CD4-positive, alpha-beta T cell treated with Interleukin-1 beta for 1 hour (primary cell): ENCODE data around the gene CABCOCO1.
"Not testable (repeated sequence)": the region's sequence is repeated elsewhere in the genome, so short reads cannot be mapped to it uniquely, and the experiment has no call there.

Experiments used
- DNase-seq, 2 donors: peaks; one replicate each; pipeline ENCODE4 v3.0.0-alpha.2; 2020 to 2022

Gene CABCOCO1

DNA sequence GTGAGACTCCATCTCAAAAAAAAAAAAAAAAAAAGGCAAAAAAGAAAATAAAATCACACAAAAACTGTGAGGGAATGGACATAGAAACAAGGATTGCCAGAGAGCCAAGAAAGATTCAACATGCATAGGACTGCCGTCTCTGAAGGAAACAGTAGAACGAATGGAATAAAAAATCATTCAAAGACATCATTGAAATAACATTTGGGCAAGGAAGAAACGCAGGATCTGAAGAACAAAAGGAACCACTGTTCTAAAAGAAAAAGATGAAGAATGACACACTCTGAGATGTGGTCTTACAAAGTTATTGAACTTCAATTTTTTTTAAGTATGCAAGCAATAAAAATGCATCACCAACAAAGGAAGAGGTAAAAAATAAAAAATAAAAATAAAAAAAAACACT lies 57.2 kb downstream of the CABCOCO1 start:
- DNase-seq = no peak

DNA sequence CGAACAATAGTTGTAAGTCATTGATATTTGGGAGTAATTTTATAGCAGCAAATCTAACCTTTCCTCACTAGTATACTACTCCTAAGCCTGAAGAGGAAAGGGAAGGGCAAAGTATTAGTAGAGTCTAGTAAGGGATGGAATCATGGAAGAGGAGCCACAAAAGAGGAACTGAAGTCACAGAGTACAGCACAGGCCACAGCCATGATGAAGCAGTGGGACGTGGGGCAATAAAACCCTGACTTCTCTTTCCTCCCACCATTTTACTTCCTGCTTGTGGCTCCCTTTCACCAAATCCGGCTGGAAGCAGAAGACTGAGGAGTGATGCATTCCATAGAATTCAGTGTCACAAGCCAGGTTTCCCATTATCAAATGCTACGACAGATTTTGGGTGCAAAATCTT lies 58.7 kb downstream of the CABCOCO1 start:
- DNase-seq = no peak

DNA sequence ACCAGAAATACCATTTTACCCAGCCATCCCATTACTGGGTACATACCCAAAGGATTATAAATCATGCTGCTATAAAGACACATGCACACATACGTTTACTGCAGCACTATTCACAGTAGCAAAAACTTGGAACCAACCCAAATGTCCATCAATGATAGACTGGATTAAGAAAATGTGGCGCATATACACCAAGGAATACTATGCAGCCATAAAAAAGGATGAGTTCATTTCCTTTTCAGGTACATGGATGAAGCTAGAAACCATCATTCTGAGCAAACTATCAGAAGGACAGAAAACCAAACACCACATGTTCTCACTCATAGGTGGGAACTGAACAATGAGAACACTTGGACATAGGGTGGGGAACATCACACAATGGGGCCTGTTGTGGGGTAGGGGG lies 62.5 kb downstream of the CABCOCO1 start:
- DNase-seq = not testable (repeated sequence)

DNA sequence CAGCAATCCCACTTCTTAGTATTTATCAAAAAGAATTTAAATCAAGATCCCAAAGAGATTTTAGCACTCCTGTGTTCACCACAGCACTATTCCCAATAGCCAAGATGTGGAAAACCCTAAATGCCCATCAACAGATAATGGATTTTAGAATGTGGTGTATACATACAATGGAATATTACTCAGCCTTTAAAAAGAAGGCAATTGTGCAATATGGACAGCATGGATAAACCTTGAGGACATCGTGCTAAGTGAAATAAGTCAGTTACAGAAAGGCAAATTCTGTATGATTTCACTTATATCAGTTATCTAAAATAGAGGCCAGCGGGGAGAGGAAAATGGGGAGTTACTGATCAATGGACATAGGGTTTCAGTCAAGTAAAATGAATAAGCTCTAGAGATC lies 66.9 kb downstream of the CABCOCO1 start:
- DNase-seq = no peak

DNA sequence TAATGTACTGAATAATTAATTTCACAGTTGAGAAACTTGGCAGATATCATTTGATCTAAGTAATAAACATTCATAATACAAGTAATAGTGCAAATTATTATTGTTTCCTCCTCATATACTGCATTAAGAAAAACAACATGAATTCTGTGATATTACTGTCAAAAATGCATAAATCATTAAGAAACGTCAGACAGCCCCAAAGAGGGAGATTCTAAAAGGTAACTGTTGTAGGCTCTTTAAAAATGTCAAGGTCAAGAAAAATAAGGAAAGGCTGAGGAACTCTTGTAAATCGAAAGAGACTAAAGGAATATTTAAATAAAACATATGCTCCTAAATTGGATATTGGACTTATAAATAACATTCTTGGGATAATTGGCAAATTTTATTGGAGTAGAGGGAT lies 67.9 kb downstream of the CABCOCO1 start:
- no peak for DNase-seq

DNA sequence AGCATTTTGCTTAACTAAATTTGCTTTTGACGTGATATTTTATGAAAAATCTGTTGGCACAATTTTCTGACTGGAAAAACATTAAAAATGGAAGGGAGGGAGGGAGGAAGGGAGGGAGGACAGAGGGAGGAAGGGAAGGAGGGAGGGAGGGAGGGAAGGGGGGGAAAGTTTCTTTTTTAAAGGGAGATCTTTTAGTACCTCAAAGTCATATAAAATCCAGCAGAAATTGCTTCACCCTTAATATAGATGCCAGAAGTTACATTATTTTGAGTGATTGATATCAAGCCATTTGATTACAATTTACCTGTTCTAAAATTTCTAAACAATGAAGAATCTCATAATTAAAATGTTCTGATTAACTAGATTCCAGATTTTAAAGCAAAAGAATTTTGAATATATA lies 68.9 kb downstream of the CABCOCO1 start:
- DNase-seq = no peak

DNA sequence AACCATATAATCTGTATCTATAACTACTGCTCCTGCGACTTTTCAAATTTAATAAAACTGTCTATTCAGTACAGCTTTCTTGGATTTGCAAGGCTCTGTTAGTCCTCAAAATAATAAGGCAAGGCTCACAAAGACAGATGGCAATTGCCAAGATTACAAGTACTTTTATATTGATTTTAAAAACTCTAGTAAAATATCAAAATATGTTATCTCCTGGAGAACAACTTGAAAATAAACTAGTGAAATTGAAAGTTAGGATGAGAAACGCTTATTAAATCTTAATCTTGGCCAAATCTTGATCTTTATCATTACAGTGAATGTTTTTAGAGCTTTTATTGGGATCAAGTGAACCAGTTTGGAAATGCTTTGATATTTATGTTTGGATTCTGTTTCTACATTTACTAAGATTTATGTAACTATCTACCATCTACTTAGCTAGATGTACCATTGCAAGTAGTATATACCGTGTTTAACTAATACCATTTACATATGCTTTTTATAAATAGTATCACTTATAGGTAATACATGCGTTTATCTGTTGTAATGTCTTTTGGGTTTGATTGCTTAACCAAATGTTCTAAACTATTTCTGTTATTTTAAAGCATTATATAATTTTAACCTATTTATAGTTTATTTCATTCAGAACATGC lies 70.0 kb downstream of the CABCOCO1 start:
- DNase-seq = no peak

DNA sequence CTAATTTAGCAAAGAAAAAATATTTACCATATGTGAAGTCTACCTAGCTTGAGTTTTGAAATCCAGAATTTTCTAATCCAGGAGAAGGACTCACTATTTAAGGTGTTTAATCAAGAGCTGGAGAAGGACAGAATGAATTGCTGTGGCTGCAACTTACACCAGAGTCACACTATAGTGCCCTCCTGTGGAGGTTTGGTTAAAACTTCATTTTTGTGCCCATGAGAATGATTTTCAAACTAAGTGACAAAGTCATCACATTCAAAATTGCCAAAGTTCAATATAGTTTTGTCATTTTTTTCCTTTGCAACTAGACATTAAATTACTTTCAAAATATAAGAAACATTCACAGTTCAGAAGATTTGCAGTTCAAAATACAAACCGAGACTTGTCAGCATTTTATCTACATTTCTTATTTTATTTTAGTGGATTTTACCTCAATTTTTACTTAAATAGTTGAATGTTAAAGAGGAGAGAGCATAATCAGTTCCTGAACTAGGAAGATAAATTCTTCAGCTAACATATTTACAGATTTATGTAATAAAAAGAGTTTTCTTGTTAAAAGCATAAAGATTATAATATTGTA lies 70.7 kb downstream of the CABCOCO1 start:
- DNase-seq = peak in 1 of 2 donors; percentile 24

DNA sequence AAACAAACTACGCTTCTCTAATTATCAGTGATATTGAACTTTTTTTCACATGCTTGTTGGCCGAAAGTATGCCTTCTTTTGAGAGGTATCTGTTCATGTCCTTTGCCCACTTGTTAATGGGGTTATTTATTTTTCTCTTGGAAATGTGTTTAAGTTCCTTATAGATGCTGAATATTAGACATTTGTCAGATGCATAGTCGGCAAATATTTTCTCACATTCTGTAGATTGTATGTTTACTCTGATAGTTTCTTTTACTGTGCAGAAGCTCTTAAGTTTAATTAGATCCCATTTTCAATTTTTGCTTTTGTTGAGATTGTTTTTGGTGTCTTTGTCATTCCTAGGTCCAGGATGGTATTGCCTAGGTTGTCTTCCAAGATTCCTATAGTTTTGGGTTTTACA lies 73.2 kb downstream of the CABCOCO1 start:
- no peak for DNase-seq

DNA sequence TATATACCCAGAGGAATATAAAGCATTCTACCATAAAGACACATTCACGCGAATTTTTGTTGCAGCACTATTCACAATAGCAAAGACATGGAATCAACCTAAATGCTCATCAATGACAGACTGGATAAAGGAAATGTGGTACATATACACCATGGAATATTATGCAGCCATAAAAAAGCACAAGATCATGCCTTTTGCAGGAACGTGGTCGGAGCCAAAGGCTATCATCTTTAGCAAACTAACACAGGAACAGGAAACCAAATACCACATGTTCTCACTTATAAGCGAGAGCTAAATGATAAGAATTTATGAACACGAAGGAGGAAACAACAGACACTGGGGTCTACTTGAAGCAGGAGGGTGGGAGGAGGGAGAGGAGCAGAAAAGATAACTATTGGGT lies 74.7 kb downstream of the CABCOCO1 start:
- DNase-seq = not testable (repeated sequence)

DNA sequence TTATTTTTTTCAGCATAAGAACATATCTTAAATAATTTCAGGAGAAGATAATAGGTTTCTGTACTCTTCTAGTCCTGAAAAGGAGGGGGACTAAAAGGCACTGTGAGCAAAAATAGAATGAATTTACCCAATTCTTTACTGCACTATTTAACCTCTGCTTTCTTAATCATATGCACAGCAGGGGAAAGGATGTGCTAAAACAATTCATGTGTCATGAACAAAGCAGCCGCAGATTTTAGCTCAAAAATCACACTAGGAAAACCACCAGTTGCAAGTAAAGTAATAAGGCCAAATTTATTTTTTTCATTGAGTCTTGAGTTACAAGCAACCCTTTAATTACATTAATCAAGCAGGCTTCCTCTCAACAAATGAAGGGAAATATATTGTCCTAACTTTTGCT lies 80.1 kb downstream of the CABCOCO1 start:
- DNase-seq = no peak

DNA sequence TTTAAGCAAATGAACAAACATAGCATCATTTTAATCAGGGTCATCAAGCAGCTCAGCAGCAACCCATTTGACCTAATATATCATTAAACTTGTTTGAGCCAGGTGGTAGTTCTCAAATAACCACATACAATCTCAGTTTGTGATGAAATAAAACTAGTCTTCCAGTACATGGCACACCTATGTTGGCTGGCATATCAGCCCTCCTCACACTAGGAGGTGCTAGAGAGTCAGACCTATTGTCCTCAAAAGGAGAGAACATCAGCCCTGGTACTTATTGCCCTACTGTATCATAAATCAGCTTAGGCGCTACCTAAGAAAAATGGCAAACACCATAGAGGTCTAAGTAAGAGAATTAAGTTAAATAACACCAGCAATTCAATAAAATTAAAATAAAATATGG lies 81.7 kb downstream of the CABCOCO1 start:
- no peak for DNase-seq

DNA sequence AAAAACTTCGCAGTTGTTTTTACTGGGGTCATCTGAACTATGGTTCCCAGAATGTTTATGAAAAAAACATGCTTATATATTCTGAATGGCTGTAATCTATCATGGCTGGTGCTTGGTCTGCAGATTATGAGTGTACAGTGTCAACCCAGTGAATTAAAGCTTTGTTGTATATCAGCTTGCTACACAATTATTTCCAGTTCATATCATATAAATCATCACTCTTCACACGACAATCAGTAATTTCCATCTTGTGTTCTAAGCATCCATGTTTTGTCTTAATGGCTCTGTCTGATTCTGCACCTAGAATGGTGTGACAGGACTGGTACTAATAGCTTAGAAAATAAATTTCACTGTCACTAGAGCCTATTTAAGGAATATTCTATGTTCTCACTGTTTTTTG lies 83.6 kb downstream of the CABCOCO1 start:
- DNase-seq = no peak

DNA sequence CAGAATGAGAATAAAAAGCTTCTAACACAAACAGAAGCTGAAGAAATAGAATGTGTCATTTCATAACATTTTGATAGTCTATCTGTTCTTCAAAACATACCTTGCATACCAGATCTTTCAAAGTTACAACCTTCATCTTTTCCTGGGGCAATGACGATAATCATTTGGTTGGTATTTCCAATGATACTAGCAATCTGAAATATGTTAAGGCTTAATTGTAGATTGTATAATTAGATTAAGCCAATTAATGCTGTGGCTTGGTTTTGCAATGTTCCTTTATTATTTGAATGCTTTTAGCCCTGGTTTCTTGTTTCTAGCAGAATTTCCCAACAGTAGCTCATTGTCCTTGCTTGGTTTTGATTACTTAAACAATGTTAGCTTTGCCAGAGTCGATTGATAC lies 84.6 kb downstream of the CABCOCO1 start:
- DNase-seq = no peak

DNA sequence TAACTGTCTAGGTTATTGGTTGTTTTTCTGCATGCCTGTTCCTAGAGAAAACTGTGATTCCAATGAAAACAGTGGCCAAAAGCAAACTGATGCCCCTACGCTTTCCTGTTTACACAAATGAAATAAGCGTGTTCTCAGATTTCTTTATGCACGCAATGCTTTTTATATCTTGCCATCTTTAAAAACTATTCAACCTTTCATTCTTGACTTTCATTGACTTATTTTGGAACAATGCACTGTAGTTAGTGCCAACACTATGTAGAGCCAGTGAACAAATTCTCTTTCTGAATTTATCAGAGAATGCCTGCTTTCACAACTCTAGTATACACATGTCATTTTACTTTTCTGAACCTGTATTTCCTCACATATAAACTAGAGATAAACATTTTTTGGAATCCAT lies 86.6 kb downstream of the CABCOCO1 start:
- DNase-seq = no peak

DNA sequence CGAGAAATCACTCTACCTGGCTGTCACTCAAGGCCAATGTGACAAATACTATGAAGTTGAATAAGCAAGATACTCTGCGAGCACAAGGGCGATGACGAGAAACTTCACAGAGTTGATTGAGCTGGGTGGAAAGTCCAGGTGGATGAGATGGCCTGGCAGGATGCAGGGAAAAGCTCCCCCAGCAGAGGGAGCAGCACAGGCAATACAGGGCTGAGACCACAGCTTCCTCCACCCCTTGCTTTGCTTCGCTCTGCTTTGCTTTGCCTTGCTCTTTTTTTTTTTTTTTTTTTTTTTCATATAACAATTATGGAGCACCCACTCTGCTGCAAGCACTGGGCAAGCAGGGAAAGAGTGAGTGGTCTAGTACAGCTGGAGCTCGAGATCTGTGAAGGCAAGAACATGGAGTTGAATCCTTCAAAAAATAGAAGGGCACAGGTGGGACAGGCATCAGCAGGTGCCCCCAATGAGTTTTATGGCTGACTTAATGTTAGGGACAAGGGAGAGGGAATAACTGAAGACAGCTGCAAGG lies 88.3 kb downstream of the CABCOCO1 start:
- DNase-seq = peak; percentile 72 to 74

DNA sequence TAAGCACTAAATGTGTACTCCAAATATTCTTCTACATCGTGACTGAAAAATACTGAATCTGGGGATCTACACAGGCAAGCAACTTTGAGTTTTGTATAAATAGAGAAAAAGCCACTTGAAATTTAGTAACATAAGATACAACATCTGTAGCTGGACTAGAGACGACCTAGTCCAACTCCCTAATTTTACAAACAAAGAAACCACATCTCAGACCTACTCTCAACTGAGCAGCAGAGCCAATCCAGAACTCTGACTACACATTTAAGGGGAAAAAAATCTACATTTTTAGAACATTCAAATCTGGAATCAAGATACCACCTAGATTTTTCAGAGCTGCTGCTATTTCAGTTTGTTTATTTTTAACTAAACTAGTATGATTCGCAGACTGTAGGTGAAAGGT lies 88.9 kb downstream of the CABCOCO1 start:
- no peak for DNase-seq

DNA sequence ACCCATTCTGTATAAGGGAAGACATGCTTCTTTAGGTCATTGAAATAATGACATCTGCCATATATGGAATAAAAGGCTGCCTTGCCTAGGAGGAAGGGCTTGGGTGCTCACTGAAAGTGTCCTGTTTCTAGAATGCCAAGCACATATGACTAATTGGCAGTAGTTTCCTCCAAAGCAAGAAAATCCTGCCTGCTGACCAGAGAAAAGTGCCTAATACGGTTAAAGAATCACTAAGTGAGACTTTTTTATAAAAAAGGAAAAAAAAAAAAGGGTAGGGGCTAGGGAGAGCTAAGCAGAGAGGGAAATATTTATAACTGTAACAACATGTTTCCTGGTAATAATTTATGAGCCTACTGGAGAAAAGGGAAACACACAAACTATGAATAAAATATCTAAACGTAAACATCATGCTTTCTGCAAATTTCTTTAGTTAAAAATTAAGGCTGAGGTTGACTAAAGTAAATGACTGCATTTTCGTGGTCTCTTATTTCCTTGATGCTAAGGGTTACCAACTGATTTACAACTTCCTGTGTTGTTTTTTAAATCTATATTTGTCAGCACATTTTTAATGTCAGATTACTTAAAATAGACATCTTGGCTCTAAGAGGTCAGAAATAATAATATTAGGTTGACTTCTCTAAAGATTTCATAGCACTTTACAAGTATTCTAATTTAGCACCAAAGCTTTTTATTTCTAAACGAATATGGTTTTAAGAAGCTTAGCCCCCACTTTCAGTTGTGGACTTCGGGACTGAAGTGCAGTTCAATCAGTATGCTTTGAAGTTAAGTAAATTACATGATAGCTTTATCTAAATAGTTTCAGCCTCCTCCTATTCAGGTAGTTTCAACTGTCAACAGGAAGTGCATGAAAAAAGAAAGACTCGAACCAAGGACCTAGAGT lies 89.6 kb downstream of the CABCOCO1 start:
- DNase-seq = no peak

DNA sequence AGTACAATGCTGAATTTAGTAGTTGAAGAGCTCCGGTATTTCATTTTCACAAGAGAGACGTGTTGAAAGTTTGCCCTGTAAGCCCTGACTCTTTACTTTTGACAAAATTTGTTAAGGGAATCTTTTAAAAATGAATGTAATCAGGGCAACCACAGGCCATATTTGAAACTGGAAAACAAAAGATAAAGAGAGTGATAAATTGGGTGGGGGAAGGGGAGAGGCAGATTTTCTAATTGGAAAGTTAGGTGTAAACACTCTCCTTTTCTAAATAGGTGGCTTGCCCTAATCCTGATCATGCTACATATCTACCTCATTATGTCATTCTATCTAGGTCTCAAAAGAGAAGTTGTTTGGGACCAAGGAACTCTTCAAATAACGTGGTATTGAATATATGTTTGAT lies 90.7 kb downstream of the CABCOCO1 start:
- no peak for DNase-seq

DNA sequence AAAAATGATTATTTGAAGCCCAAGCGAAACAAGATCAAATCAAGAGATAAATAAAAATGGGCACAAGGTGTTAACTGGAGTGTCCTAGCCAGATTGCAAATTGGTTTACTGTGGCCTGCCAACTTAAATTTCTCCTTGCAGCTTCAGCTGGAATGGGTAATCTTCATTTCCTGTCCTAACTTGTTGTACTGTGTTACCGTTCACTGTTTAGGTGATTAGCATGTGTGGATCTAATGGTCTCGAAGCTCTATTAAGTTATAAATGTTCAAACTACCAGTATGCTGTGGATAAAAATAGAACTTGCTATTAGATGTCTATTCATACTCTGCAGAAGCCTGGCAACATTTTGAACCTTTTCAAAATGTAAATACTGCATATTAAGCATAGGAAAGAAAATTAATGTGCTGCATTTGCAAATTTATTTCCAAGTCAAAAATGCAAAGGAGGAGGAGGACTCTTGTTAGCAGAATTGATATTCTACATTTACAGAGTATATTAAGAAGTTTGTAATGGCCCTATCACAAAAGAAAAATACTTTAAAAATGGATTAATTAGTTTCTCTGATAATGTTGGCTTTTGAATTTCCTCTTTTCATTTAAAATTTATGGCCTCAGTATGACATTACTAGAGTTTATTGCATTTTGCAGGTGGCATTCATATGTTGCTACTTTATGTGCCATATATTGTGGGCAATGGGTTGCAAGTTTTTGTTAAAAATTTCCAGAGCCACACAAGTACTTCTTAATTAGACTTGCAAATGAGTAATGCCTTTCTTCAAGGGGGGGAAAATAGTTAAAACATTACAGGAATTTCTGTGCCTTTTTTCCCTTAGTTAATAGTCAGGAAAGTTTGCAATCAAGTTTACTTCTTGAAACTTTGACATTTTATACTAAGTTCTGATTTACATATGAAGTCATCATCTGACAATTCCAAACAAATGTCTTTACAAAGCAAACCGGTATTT lies 92.1 kb downstream of the CABCOCO1 start:
- no peak for DNase-seq

DNA sequence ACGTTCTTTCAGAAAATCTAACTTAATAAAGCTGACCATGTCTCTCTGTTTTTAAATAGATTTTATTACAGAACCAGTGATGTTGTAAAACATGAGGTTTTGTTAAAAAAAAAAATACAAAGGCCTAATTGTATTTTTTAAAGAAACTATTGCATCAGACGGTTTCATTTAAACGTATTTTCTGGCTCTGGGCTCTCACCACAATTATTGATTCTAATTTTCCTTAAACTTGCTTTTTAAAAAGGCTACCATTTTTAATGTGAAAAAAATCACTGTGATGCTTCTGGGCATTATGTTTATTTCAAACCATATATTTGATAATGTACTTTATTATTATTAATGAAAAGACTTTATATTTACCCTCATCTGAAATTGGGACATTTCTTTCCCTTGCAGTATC lies 94.3 kb downstream of the CABCOCO1 start:
- DNase-seq = no peak

DNA sequence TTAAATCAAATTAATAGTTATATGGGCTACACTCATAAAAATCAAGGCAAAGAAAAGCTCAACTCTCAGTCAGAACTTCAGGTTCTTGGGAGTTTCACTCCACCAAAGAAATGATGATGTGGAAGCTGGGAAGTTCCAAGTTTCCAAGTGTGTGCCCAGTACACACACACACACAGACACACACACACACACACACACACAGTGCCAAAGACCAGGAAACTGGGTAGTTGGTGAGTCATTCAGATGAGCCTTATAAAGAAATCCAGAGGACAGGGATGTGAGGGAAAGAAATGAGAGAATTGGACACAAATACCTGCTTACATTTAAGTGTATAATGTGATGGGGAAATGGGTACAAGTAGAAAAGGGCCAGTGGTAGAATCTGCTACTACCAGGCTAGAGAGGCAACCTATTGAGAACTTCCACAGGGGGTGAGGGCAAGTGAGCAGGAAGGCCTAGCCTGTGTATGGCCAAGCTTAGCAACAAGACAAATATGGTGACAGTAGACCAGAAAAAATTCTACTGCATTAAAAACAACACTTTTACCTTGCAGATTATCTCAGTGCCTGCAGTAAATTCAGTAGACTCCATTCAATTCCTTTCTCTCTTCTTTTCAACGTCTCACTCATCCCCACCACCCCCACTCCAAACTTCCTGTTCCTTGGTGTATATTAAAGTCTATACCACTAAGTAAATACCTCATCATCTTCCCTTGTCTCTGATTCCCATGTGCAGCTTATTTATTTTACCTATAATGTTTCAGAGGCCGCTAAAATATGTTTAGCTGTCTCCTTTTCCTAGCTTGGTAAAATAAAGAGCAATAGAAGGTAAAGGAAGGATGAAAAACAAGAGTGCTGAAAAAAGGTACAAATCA lies 95.0 kb downstream of the CABCOCO1 start:
- no peak for DNase-seq
